Right atrium auricular region (tissue), 2 donors: ENCODE results near the gene CBLC. TPM values are rescaled to one million over a fixed set of nuclear protein-coding genes. Genes with fewer than 3 reads are reported as not detected.

ENCODE experiments used
- DNase-seq: peaks from one replicate; pipeline ENCODE4 v3.0.0-alpha.2; 2019; ENCODE audit warnings: low spot score
- H3K27ac ChIP-seq, 2 donors: fragments of 200-600 bp; sonication (generic); 1 replicate in 1 of 2; 2 replicates in 1 of 2; pipeline ENCODE4 v1.5.1; 2016 to 2019
- H3K27me3 ChIP-seq, 2 donors: fragments of 200-600 bp; sonication (generic); one replicate each; pipeline versions ENCODE4 v1.5.1 to v1.6.0; 2017 to 2019
- H3K36me3 ChIP-seq: fragments of 200-600 bp; sonication (generic); one replicate; pipeline ENCODE4 v1.5.1; 2016
- H3K4me1 ChIP-seq, 2 donors: fragments of 200-600 bp; sonication (generic); one replicate each; pipeline versions ENCODE4 v1.5.1 to v1.6.0; 2017 to 2019
- H3K4me3 ChIP-seq, 2 donors: fragments of 200-600 bp; sonication (generic); 1 replicate in 1 of 2; 2 replicates in 1 of 2; pipeline ENCODE4 v1.5.1; 2017 to 2019; ENCODE audit warnings: mild to moderate bottlenecking in 1 of 2, moderate library complexity in 1 of 2
- H3K9me3 ChIP-seq, 2 donors: fragments of 200-600 bp; sonication (generic); one replicate each; pipeline ENCODE4 v1.5.1; 2019
- total RNA-seq, 2 donors: library from RNA; depleted of rRNA; stranded (reverse); fragments of >200 nt; gene quantifications; one replicate each; pipeline ENCODE4 v1.1.0, GENCODE V29; 2016
- TF ChIP-seq, protein P1 (sequence below), 2 donors: fragments of 200-600 bp; sonication (generic); IDR thresholded peaks; one replicate each; pipeline ENCODE4 v1.5.1; 2019; ENCODE audit warnings: antibody characterized with exemption in 2 of 2

The CBLC gene
- total RNA-seq, 2 donors from 2014 or later: not detected

DNA sequence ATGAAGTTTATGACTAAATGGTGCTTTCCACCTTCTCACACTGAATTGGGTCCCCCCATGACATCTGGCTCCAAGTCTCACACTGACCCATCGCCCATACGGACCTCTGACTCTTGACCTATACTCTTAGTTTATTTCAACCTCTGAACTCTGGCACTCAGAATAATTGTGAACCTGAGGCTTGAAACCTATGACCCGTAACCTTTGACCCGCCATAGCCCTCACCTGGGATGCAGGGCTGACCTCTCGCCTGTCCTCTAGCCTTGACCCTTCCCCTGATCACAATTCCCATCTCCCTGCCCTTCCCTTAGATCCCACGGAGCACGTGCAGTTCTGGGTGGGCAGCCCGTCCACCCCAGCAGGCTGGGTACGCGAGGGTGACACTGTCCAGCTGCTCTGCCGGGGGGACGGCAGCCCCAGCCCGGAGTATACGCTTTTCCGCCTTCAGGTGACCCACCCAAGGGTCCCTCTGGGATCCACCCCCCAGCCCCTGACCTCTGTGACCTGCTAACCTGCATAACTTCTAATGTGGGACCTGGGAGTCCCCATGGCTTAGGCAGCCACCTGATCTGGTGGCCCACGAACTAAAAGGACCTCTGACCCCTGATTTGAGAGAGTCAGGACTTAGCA, 36.3 kb downstream of the CBLC start:
- Histone ChIP-seq H3K9me3 (no peaks in the 10 kb centered on the region), H3K4me3 (no peak overlapping the region), H3K27ac (no peak overlapping the region), H3K36me3 (peaks cover 27% of the 10 kb centered on the region), H3K27me3 (no peaks in the 10 kb centered on the region), H3K4me1 (peaks cover 0 to 20% of the 10 kb centered on the region in 2 donors)
- TF ChIP-seq, protein P1, sequence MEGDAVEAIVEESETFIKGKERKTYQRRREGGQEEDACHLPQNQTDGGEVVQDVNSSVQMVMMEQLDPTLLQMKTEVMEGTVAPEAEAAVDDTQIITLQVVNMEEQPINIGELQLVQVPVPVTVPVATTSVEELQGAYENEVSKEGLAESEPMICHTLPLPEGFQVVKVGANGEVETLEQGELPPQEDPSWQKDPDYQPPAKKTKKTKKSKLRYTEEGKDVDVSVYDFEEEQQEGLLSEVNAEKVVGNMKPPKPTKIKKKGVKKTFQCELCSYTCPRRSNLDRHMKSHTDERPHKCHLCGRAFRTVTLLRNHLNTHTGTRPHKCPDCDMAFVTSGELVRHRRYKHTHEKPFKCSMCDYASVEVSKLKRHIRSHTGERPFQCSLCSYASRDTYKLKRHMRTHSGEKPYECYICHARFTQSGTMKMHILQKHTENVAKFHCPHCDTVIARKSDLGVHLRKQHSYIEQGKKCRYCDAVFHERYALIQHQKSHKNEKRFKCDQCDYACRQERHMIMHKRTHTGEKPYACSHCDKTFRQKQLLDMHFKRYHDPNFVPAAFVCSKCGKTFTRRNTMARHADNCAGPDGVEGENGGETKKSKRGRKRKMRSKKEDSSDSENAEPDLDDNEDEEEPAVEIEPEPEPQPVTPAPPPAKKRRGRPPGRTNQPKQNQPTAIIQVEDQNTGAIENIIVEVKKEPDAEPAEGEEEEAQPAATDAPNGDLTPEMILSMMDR (IDR thresholded peaks at IDR 0.05): no peak
- DNase-seq: no peak

DNA sequence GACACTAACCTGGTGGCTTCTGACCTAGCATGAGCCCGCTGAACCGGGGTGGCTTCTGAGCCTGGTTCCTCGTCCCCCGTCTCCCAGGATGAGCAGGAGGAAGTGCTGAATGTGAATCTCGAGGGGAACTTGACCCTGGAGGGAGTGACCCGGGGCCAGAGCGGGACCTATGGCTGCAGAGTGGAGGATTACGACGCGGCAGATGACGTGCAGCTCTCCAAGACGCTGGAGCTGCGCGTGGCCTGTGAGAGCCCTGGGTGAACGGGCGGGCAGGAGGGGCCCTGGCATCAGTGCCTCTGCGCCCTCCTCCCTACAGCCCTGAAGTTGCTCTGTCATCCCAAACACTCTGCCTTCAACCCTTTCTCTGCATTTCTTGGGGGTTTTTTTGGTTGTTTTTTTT, 36.8 kb downstream of the CBLC start:
- Histone ChIP-seq H3K27ac (no peak overlapping the region), H3K4me3 (no peak overlapping the region), H3K27me3 (no peaks in the 10 kb centered on the region), H3K36me3 (peaks cover 27% of the 10 kb centered on the region), H3K9me3 (no peaks in the 10 kb centered on the region), H3K4me1 (peaks cover 0 to 15% of the 10 kb centered on the region in 2 donors)
- DNase-seq: no peak
- TF ChIP-seq, protein P1 (IDR thresholded peaks at IDR 0.05): no peak

DNA sequence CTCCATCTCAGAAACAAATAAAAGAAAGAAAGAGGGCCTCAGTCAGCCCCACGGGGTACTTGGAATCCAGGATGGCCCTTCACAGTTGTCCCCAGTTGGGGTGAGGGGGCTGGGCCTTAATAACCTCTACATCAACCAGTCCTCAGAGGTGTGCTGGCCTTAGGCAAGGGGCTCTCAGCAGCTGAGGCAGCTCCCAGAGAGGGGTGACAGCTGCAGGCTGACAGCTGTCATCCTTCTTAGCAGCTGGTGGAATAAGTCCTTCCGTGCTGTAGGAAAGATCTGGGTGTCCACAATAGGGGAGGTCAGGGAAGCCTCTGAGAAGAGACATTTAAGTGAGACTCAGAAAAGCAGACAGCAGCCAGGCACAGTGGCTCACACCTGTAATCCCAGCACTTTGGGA, 38.6 kb downstream of the CBLC start:
- Histone ChIP-seq H3K36me3 (peaks cover 27% of the 10 kb centered on the region), H3K9me3 (no peaks in the 10 kb centered on the region), H3K27me3 (no peaks in the 10 kb centered on the region), H3K4me1 (peaks cover 0 to 14% of the 10 kb centered on the region in 2 donors), H3K27ac (no peak overlapping the region), H3K4me3 (no peak overlapping the region)
- no peak for DNase-seq
- TF ChIP-seq, protein P1 (IDR thresholded peaks at IDR 0.05): no peak

DNA sequence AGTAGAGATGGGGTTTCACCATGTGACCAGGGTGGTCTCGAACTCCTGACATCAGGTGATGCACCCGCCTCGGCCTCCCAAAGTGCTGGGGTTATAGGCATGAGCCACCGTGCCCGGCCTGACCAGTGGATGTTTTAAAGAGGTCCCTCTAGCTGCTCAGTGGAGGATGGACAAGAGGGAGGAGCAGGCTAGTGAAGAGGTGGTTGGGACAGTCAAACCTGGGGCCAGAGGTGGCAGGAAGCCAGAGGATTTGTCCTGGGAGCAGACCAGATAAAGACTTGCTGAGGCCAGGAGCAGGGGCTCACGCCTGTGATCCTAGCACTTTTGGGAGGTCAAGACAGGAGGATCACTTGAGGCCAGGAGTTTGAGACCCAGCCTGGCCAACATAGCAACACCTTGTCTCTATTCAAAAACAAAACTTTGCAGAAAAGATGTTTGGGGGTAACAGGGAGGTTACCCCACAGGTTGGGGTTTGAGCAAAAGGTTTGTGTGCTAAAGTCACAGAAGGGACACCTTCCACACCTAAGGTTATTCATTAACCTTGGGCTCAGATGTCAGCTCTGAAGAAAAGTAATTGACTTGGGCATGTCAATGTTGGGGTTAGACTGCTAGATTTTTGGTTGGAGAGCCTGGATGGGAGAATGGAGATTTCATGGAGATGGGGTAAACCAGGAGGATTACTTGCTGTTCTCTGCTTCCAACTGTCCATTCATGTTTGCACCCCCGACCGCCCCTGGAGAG, 40.2 kb downstream of the CBLC start:
- H3K4me3 ChIP-seq: no peak overlapping the region
- no peaks in the 10 kb centered on the region for H3K27me3 ChIP-seq
- no peak for DNase-seq
- H3K36me3 ChIP-seq: peaks cover 26% of the 10 kb centered on the region
- TF ChIP-seq, protein P1 (IDR thresholded peaks at IDR 0.05): no peak
- H3K9me3 ChIP-seq: no peaks in the 10 kb centered on the region
- H3K4me1 ChIP-seq: peaks cover 0 to 29% of the 10 kb centered on the region in 2 donors
- no peak overlapping the region for H3K27ac ChIP-seq

DNA sequence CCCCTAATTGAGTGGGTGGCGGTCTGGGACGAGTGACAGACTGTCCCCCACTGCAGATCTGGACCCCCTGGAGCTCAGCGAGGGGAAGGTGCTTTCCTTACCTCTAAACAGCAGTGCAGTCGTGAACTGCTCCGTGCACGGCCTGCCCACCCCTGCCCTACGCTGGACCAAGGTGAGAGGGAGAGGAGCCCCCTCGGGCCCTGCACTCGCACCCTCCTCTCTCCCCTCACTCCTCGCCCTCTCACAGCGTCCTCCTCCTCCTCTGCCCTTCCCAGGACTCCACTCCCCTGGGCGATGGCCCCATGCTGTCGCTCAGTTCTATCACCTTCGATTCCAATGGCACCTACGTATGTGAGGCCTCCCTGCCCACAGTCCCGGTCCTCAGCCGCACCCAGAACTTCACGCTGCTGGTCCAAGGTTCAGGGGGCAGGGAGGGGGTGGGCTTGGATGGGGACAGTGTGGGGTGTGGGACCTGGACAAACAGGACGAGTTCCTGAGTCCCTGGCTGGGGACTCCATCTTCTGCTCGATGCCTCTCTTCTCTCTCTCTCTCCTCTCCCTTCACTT, 40.9 kb downstream of the CBLC start:
- H3K36me3 ChIP-seq: peaks cover 19% of the 10 kb centered on the region
- no peaks in the 10 kb centered on the region for H3K9me3 ChIP-seq
- DNase-seq: no peak
- TF ChIP-seq, protein P1 (IDR thresholded peaks at IDR 0.05): no peak
- peaks cover 0 to 31% of the 10 kb centered on the region in 2 donors for H3K4me1 ChIP-seq
- no peak overlapping the region for H3K27ac ChIP-seq
- no peaks in the 10 kb centered on the region for H3K27me3 ChIP-seq
- H3K4me3 ChIP-seq: no peak overlapping the region
